NB4 (cell line): ENCODE measurements around the gene TMPRSS9.

Experiments
- CTCF ChIP-seq: IDR thresholded peaks from one replicate; pipeline ENCODE4 v1.5.1; 2012; ENCODE audit warnings: low read depth, low read length
- MYC ChIP-seq: IDR thresholded peaks from 2 replicates; pipeline ENCODE4 v1.6.1; 2011; ENCODE audit warnings: low read depth, low read length
- POLR2A ChIP-seq: IDR thresholded peaks from 2 replicates; pipeline ENCODE4 v1.6.1; 2011; ENCODE audit warnings: mild to moderate bottlenecking; ENCODE audit not compliant: insufficient read length; ENCODE audit errors: extremely low read depth

- TF ChIP-seq CTCF (no peak), POLR2A (no peak), MYC (no peak)
Measured at GRCh38 chr19:2312820-2313501, 47.1 kb upstream of the TMPRSS9 start.
